Tibial artery (tissue), 4 donors: Measurements from ENCODE around the gene PFDN2.

Experiments used
- DNase-seq, 2 donors: peaks; one replicate each; pipeline ENCODE4 v3.0.0-alpha.2; 2019
- H3K27ac ChIP-seq, 2 donors: fragments of 200-600 bp; sonication (generic) in 1 of 2; 1 replicate in 1 of 2; 2 replicates in 1 of 2; pipeline ENCODE4 v1.5.1; 2018 to 2019; ENCODE audit warnings: mild to moderate bottlenecking in 1 of 2
- H3K27me3 ChIP-seq, 2 donors: fragments of 200-600 bp; sonication (generic) in 1 of 2; one replicate each; pipeline versions ENCODE4 v1.5.1 to v1.6.0; 2016 to 2019
- H3K36me3 ChIP-seq, 3 donors: fragments of 200-600 bp; sonication (generic) in 2 of 3; one replicate each; pipeline ENCODE4 v1.5.1; 2016 to 2019; ENCODE audit warnings: mild to moderate bottlenecking in 2 of 3
- H3K4me1 ChIP-seq, 4 donors: fragments of 200-600 bp; sonication (generic) in 2 of 4; 1 replicate in 3 of 4; 2 replicates in 1 of 4; pipeline ENCODE4 v1.5.1; 2016 to 2019
- H3K4me3 ChIP-seq, 2 donors: fragments of 200-600 bp; sonication (generic) in 1 of 2; 1 replicate in 1 of 2; 2 replicates in 1 of 2; pipeline ENCODE4 v1.5.1; 2018 to 2019; ENCODE audit warnings: mild to moderate bottlenecking in 2 of 2
- H3K9me3 ChIP-seq, 3 donors: fragments of 200-600 bp; sonication (generic) in 1 of 3; one replicate each; pipeline ENCODE4 v1.5.1; 2016 to 2019
- intact Hi-C: fragments of 100-400 bp; cut with DNase I; formaldehyde crosslinking; loops from one replicate; pipeline ENCODE4 v1.15.0; 2023; ENCODE audit warnings: low total_unique reads
- TF ChIP-seq, protein P1 (sequence below), 2 experiments: fragments of 200-600 bp in 1 of 2; fragments of 450-650 bp in 1 of 2; IDR thresholded peaks; one replicate each; pipeline ENCODE4 v1.5.1; 2017 to 2019; ENCODE audit warnings: antibody characterized with exemption in 2 of 2, mild to moderate bottlenecking in 1 of 2, moderate library complexity in 1 of 2

PFDN2 gene

DNA sequence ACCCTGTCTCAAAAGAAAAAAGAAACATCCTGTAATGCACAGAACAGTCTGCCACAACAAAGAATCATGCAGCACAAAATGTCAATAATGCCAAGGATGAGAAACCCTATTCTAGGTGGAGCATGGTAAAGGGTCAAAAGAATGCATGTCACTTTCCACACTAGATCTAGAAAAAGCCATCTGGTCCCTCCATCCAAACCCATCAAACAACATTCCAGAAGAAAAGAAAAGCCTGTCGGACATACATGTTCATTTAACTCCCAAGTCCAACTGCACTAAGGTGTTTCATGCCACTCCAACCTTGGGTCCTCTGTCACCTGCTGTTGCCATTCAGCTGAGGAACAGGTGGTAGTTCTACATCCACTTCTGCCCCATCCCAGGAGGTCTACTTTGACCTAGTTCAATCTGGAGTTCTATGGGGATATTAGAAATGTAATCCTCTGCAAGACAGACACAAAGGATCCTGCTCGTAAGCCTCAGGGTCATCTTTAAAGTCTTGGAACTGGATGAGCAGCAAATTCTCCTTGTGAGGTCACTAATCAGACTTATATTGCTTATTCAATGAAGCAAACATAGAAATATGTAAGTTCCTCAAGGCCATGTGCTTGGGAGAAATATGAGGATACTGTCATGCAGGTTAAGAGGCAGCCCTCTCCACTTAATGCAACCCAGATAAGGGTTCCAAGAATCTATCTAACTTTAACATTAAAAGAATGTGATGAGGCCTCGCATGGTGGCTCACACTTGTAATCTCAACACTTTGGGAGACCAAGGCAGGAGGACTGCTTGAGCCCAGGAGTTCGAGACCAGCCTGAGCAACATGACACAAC is 11.0 kb upstream of the PFDN2 start:
- DNase-seq: no peak

DNA sequence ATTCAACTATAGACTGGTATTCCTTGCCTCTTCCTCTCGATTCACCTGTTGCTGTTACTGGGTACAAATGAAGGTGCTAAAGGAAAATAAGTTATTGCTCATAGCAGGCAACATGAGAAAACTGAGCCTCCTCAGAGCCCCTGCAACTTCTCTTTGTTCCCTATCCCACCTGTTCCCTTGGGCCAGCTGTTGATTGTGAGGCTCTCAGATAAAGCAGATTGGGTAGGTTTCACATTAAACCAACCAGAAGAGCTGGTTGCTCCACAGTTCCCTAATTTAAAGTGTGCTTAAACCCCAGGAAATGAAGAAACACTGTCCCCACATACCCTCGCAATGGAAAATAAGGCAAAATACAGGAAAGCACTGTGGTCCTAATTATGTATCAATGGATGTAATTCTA is 9.8 kb upstream of the PFDN2 start:
- no peak overlapping the region for H3K27ac ChIP-seq
- H3K4me3 ChIP-seq: no peak overlapping the region
- DNase-seq: no peak
- TF ChIP-seq, protein P1, sequence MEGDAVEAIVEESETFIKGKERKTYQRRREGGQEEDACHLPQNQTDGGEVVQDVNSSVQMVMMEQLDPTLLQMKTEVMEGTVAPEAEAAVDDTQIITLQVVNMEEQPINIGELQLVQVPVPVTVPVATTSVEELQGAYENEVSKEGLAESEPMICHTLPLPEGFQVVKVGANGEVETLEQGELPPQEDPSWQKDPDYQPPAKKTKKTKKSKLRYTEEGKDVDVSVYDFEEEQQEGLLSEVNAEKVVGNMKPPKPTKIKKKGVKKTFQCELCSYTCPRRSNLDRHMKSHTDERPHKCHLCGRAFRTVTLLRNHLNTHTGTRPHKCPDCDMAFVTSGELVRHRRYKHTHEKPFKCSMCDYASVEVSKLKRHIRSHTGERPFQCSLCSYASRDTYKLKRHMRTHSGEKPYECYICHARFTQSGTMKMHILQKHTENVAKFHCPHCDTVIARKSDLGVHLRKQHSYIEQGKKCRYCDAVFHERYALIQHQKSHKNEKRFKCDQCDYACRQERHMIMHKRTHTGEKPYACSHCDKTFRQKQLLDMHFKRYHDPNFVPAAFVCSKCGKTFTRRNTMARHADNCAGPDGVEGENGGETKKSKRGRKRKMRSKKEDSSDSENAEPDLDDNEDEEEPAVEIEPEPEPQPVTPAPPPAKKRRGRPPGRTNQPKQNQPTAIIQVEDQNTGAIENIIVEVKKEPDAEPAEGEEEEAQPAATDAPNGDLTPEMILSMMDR (IDR thresholded peaks at IDR 0.05): no peak
- peaks cover 0 to 48% (median 28%) of the 10 kb centered on the region in 4 donors for H3K4me1 ChIP-seq
- peaks cover 31 to 72% (median 64%) of the 10 kb centered on the region in 3 donors for H3K36me3 ChIP-seq
- H3K9me3 ChIP-seq: no peaks in the 10 kb centered on the region
- H3K27me3 ChIP-seq: no peaks in the 10 kb centered on the region
- intact Hi-C loops: no loop called here

More for the DNA sequence above, 11.0 kb upstream of the PFDN2 start:
- H3K4me3 ChIP-seq: no peak overlapping the region
- intact Hi-C loops: no loop called here
- H3K27me3 ChIP-seq: no peaks in the 10 kb centered on the region
- no peaks in the 10 kb centered on the region for H3K9me3 ChIP-seq
- peaks cover 21 to 61% (median 52%) of the 10 kb centered on the region in 3 donors for H3K36me3 ChIP-seq
- H3K27ac ChIP-seq: no peak overlapping the region
- H3K4me1 ChIP-seq: peaks cover 0 to 52% (median 33%) of the 10 kb centered on the region in 4 donors
- TF ChIP-seq, protein P1 (IDR thresholded peaks at IDR 0.05): no peak

DNA sequence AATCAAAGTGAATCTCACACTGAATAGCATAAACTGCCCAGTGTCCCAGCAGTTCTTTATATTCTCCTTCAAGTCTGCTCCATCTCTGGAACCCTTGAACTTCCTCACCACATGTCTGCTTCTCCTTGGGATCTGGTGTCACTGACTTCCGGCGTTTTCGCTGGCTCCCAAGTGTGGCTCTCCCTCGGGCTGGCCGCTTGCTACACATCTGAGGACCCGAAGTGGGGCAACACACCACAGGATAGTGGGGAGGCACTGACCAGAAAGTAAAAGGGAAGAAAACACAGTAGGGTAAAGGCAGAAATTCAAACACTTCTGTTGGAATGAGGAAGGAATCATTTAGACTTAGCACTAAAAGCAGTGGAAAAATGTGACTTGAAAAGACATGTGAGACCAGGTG is 5.1 kb upstream of the PFDN2 start:
- intact Hi-C loops: no loop called here
- no peak overlapping the region for H3K4me3 ChIP-seq
- DNase-seq: no peak
- H3K4me1 ChIP-seq: peaks cover 0 to 27% (median 20%) of the 10 kb centered on the region in 4 donors
- H3K9me3 ChIP-seq: no peaks in the 10 kb centered on the region
- TF ChIP-seq, protein P1 (IDR thresholded peaks at IDR 0.05): no peak
- H3K27ac ChIP-seq: no peak overlapping the region
- no peaks in the 10 kb centered on the region for H3K27me3 ChIP-seq
- peaks cover 38 to 84% (median 78%) of the 10 kb centered on the region in 3 donors for H3K36me3 ChIP-seq

DNA sequence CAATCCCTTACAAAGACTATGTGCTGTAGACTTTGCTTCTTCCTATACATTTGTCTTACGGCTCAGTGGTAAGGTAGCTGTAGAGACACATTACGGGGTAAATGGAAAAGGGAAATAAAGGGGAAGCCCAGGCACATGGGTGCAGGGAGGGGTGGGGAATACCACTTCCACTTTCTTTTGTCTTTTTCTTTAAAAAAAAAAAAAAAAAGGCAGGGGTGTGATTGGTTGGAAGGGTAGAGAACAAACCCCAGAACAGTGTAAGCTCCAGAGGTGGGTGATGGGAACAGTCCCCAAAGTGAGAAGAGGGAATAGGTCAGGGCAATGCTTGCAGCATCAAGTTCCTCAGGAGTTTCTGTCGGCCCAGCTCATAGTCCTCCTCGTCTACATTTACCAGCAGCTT is 4.0 kb upstream of the PFDN2 start:
- Histone ChIP-seq H3K9me3 (no peaks in the 10 kb centered on the region), H3K4me1 (peaks cover 0 to 30% (median 22%) of the 10 kb centered on the region in 4 donors), H3K36me3 (peaks cover 38 to 73% (median 66%) of the 10 kb centered on the region in 3 donors), H3K4me3 (no peak overlapping the region), H3K27me3 (no peaks in the 10 kb centered on the region), H3K27ac (no peak overlapping the region)
- TF ChIP-seq, protein P1 (IDR thresholded peaks at IDR 0.05): no peak
- intact Hi-C loops: no loop called here
- DNase-seq: no peak

DNA sequence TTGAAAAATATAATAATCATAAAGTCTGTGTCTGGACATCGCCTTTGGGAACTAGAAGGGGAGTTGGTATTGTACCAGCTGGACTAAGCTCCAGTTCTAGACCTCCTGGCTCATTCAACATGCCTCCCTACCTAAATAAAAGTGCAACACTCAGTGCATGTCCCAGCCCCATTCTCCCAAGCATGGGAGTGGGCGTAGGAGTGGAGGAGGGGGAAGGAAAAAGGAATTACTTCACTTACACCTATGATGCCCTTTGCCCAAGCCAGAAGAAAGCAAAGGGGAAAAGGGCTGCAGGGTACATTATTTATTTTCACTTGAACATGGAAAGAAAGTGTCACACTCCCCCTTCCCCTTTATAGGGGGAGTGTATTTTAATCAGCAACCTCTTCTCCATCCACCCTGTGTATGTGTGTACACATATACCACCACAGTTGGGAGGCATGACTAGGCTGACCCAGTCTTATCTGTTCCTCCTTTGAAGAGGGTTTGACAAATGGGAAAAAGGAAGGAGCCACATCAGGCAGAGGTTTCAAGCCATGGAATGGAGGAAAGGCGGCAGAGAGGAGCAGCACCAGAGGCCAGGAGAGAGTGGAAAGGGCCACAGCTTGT is 3.3 kb upstream of the PFDN2 start:
- intact Hi-C loops: no loop called here
- DNase-seq: no peak
- H3K4me3 ChIP-seq: no peak overlapping the region
- no peaks in the 10 kb centered on the region for H3K27me3 ChIP-seq
- peaks cover 38 to 66% (median 60%) of the 10 kb centered on the region in 3 donors for H3K36me3 ChIP-seq
- TF ChIP-seq, protein P1 (IDR thresholded peaks at IDR 0.05): no peak
- H3K4me1 ChIP-seq: peaks cover 0 to 37% (median 29%) of the 10 kb centered on the region in 4 donors
- H3K27ac ChIP-seq: no peak overlapping the region
- H3K9me3 ChIP-seq: no peaks in the 10 kb centered on the region
